Measurements from ENCODE around the gene ASAP3.

The ASAP3 gene

GRCh38 chr1:23436520-23437354 is 47.2 kb downstream of the ASAP3 start:
- no peak for TF ChIP-seq GATA3 (IDR thresholded peaks at IDR 0.05; ENCODE audit: low read depth, low read length)
- no peak for TF ChIP-seq GATA2 (IDR thresholded peaks at IDR 0.05; ENCODE audit: low read depth, low read length)

- TF ChIP-seq GATA3 (IDR thresholded peaks at IDR 0.05; ENCODE audit: low read depth, low read length) (no peak), GATA2 (IDR thresholded peaks at IDR 0.05; ENCODE audit: low read depth, low read length) (no peak)
Measured at GRCh38 chr1:23434260-23434775, 49.7 kb downstream of the ASAP3 start.

- TF ChIP-seq GATA3 (IDR thresholded peaks at IDR 0.05; ENCODE audit: low read depth, low read length) (no peak), GATA2 (IDR thresholded peaks at IDR 0.05; ENCODE audit: low read depth, low read length) (no peak)
Measured at GRCh38 chr1:23433122-23433521, 50.9 kb downstream of the ASAP3 start.

- TF ChIP-seq GATA3 (IDR thresholded peaks at IDR 0.05; ENCODE audit: low read depth, low read length) (no peak), GATA2 (IDR thresholded peaks at IDR 0.05; ENCODE audit: low read depth, low read length) (no peak)
Measured at GRCh38 chr1:23431431-23431830, 52.5 kb downstream of the ASAP3 start.

GRCh38 chr1:23430803-23431202 is 53.2 kb downstream of the ASAP3 start:
- no peak for TF ChIP-seq GATA2 (IDR thresholded peaks at IDR 0.05; ENCODE audit: low read depth, low read length)

- TF ChIP-seq GATA2 (IDR thresholded peaks at IDR 0.05; ENCODE audit: low read depth, low read length) (no peak), GATA3 (IDR thresholded peaks at IDR 0.05; ENCODE audit: low read depth, low read length) (no peak)
Measured at GRCh38 chr1:23428136-23428905, 55.7 kb downstream of the ASAP3 start.

GRCh38 chr1:23427550-23427949 is 56.4 kb downstream of the ASAP3 start:
- no peak for TF ChIP-seq GATA3 (IDR thresholded peaks at IDR 0.05; ENCODE audit: low read depth, low read length)

- TF ChIP-seq GATA3 (IDR thresholded peaks at IDR 0.05; ENCODE audit: low read depth, low read length) (no peak), GATA2 (IDR thresholded peaks at IDR 0.05; ENCODE audit: low read depth, low read length) (no peak)
Measured at GRCh38 chr1:23426828-23427227, 57.2 kb downstream of the ASAP3 start.

- TF ChIP-seq GATA2 (IDR thresholded peaks at IDR 0.05; ENCODE audit: low read depth, low read length) (no peak), GATA3 (IDR thresholded peaks at IDR 0.05; ENCODE audit: low read depth, low read length) (no peak)
Measured at GRCh38 chr1:23425193-23425494, 58.8 kb downstream of the ASAP3 start.

- TF ChIP-seq GATA2 (IDR thresholded peaks at IDR 0.05; ENCODE audit: low read depth, low read length) (no peak), GATA3 (IDR thresholded peaks at IDR 0.05; ENCODE audit: low read depth, low read length) (no peak)
Measured at GRCh38 chr1:23424293-23425192, 59.4 kb downstream of the ASAP3 start, which contains the start of gene TCEA3. Gene TCEA3 (minus strand): TSS chr1:23424748. CDS start chr1:23424633, 115 bp downstream.

- no peak for TF ChIP-seq GATA3 (IDR thresholded peaks at IDR 0.05; ENCODE audit: low read depth, low read length)
- TF ChIP-seq GATA2 (IDR thresholded peaks at IDR 0.05; ENCODE audit: low read depth, low read length), result peak; percentile 80
Measured at GRCh38 chr1:23423415-23424292, 60.3 kb downstream of the ASAP3 start.

GRCh38 chr1:23422941-23423340 is 61.0 kb downstream of the ASAP3 start:
- TF ChIP-seq GATA2 (IDR thresholded peaks at IDR 0.05; ENCODE audit: low read depth, low read length), result no peak
- TF ChIP-seq GATA3 (IDR thresholded peaks at IDR 0.05; ENCODE audit: low read depth, low read length), result no peak

GRCh38 chr1:23422241-23422877 is 61.6 kb downstream of the ASAP3 start:
- no peak for TF ChIP-seq GATA3 (IDR thresholded peaks at IDR 0.05; ENCODE audit: low read depth, low read length)
- TF ChIP-seq GATA2 (IDR thresholded peaks at IDR 0.05; ENCODE audit: low read depth, low read length), result no peak

Measured in SH-SY5Y (cell line).